GM23338 (cell line): ENCODE data around the gene ANKRD44. TPM values are rescaled to one million over a fixed set of nuclear protein-coding genes. Genes with fewer than 3 reads are reported as not detected.

Experiments
- ATAC-seq: fragments of 200-7000 bp; cut with Tn5 transposase; 3 replicates; pipeline ENCODE4 v1.9.1; 2020
- DNase-seq: peaks from one replicate; pipeline ENCODE4 v3.0.0-alpha.2; 2015; ENCODE audit warnings: low spot score
- H2AFZ ChIP-seq: fragments of 200-600 bp; sonication (generic); 2 replicates; pipeline ENCODE4 v1.8.0; 2016; ENCODE audit warnings: antibody characterized with exemption, mild to moderate bottlenecking, moderate library complexity
- H3F3A ChIP-seq: fragments of 200-600 bp; sonication (generic); replicated peaks from 2 replicates; pipeline ENCODE4 v1.8.0; 2017; ENCODE audit warnings: antibody characterized with exemption, mixed run types, low read depth
- H3K27ac ChIP-seq: fragments of 200-600 bp; sonication (generic); 2 replicates; pipeline ENCODE4 v1.6.1; 2016; ENCODE audit warnings: low read depth
- H3K27me3 ChIP-seq: fragments of 200-600 bp; sonication (generic); 2 replicates; pipeline ENCODE4 v1.8.0; 2016; ENCODE audit warnings: mild to moderate bottlenecking, mixed run types, moderate library complexity; ENCODE audit not compliant: insufficient read depth
- H3K36me3 ChIP-seq: fragments of 200-600 bp; sonication (generic); 2 replicates; pipeline ENCODE4 v1.8.0; 2016; ENCODE audit warnings: mild to moderate bottlenecking; ENCODE audit not compliant: insufficient read depth
- H3K4me1 ChIP-seq: fragments of 200-600 bp; sonication (generic); 2 replicates; pipeline ENCODE4 v1.8.0; 2016; ENCODE audit warnings: mild to moderate bottlenecking, moderate library complexity; ENCODE audit not compliant: insufficient read depth
- H3K4me2 ChIP-seq: fragments of 200-600 bp; sonication (generic); 2 replicates; pipeline ENCODE4 v1.7.1; 2017; ENCODE audit warnings: mixed run types
- H3K4me3 ChIP-seq: fragments of 200-600 bp; sonication (generic); 2 replicates; pipeline ENCODE4 v1.6.1; 2016; ENCODE audit warnings: mixed run types
- H3K79me2 ChIP-seq: fragments of 200-600 bp; sonication (generic); replicated peaks from 2 replicates; pipeline ENCODE4 v1.8.0; 2017; ENCODE audit warnings: mild to moderate bottlenecking; ENCODE audit not compliant: insufficient read depth
- H3K9me2 ChIP-seq: fragments of 200-600 bp; sonication (generic); 2 replicates; pipeline ENCODE4 v1.8.0; 2017; ENCODE audit not compliant: insufficient read depth
- H4K20me1 ChIP-seq: fragments of 200-600 bp; sonication (generic); replicated peaks from 2 replicates; pipeline ENCODE4 v1.8.0; 2017; ENCODE audit warnings: mild to moderate bottlenecking; ENCODE audit not compliant: insufficient read depth
- H3K27ac Mint-ChIP-seq: 2 replicates; pipeline ENCODE4 v1.8.0; 2020; ENCODE audit warnings: inconsistent platforms, mild to moderate bottlenecking, moderate library complexity, mixed read lengths
- H3K27me3 Mint-ChIP-seq: 3 replicates; pipeline ENCODE4 v1.8.0; 2022; ENCODE audit warnings: low read depth, mild to moderate bottlenecking, moderate library complexity, mixed read lengths, inconsistent platforms; ENCODE audit not compliant: insufficient read depth, poor library complexity
- H3K36me3 Mint-ChIP-seq: 3 replicates; pipeline ENCODE4 v1.8.0; 2021; ENCODE audit warnings: low read depth, mild to moderate bottlenecking, inconsistent platforms, moderate library complexity, mixed read lengths
- H3K4me1 Mint-ChIP-seq: 3 replicates; pipeline ENCODE4 v1.8.0; 2020; ENCODE audit warnings: mild to moderate bottlenecking, inconsistent platforms, mixed read lengths
- H3K4me3 Mint-ChIP-seq: 3 replicates; pipeline ENCODE4 v1.8.0; 2021; ENCODE audit warnings: moderate library complexity, mild to moderate bottlenecking, inconsistent platforms, mixed read lengths
- H3K9me3 Mint-ChIP-seq: 3 replicates; pipeline ENCODE4 v1.8.0; 2020; ENCODE audit warnings: moderate library complexity, mild to moderate bottlenecking, inconsistent platforms, mixed read lengths
- CREB1 ChIP-seq: fragments of 250-450 bp; sonication (Bioruptor Pico); IDR thresholded peaks from 2 replicates; pipeline ENCODE4 v1.5.0; 2020; ENCODE audit warnings: low read depth, mild to moderate bottlenecking, moderate library complexity
- EZH2 ChIP-seq: fragments of 200-600 bp; sonication (generic); IDR thresholded peaks from one replicate; pipeline ENCODE4 v1.8.0; 2017; ENCODE audit warnings: antibody characterized with exemption, mild to moderate bottlenecking, low read depth; ENCODE audit not compliant: unreplicated experiment
- EZH2phosphoT487 ChIP-seq: fragments of 200-600 bp; sonication (generic); IDR thresholded peaks from one replicate; pipeline ENCODE4 v1.8.1; 2018; ENCODE audit warnings: antibody characterized with exemption; ENCODE audit not compliant: unreplicated experiment
- JUNB ChIP-seq: IDR thresholded peaks from one replicate; pipeline ENCODE4 v1.6.1; 2016; ENCODE audit warnings: antibody characterized with exemption; ENCODE audit not compliant: unreplicated experiment
- NANOG ChIP-seq: IDR thresholded peaks from 2 replicates; pipeline ENCODE4 v1.6.1; 2016; ENCODE audit warnings: antibody characterized with exemption, borderline replicate concordance
- POLR2AphosphoS5 ChIP-seq: IDR thresholded peaks from 2 replicates; pipeline ENCODE4 v1.6.1; 2016; ENCODE audit warnings: antibody characterized with exemption, low read depth
- STAT1 ChIP-seq: IDR thresholded peaks from one replicate; pipeline ENCODE4 v1.6.1; 2016; ENCODE audit warnings: antibody characterized with exemption; ENCODE audit not compliant: unreplicated experiment
- ZNF114 ChIP-seq: fragments of 250-450 bp; sonication (Bioruptor Pico); IDR thresholded peaks from 2 replicates; pipeline ENCODE4 v1.5.0; 2020; ENCODE audit warnings: mild to moderate bottlenecking, moderate library complexity
- ZNF331 ChIP-seq: fragments of 250-450 bp; sonication (Bioruptor Pico); IDR thresholded peaks from 2 replicates; pipeline ENCODE4 v1.5.0; 2020; ENCODE audit warnings: low read depth, mild to moderate bottlenecking, moderate library complexity
- ZNF462 ChIP-seq: fragments of 250-450 bp; sonication (Bioruptor Pico); IDR thresholded peaks from 2 replicates; pipeline ENCODE4 v1.5.0; 2020; ENCODE audit warnings: mild to moderate bottlenecking, moderate library complexity
- polyA plus RNA-seq: library from polyadenylated mRNA; unstranded; fragments of >200 nt; fragmentation: Nextera tagmentation; extraction: Ambion mirVana; gene quantifications from 2 replicates; pipeline ENCODE4 v1.2.1, GENCODE V29; 2016
- total RNA-seq: library from RNA; depleted of rRNA; stranded (reverse); fragments of >200 nt; shearing (Covaris generic); gene quantifications from 2 replicates; pipeline ENCODE4 v1.2.3, GENCODE V29; 2014
- TF ChIP-seq, protein P1 (sequence below), 2 experiments: fragments of 200-600 bp in 1 of 2; sonication (generic) in 1 of 2; conservative IDR thresholded peaks; 2 replicates each; pipeline versions ENCODE4 v1.5.1 to v1.6.1; 2016 to 2017; ENCODE audit warnings: antibody characterized with exemption in 2 of 2, low read depth in 2 of 2, mild to moderate bottlenecking in 2 of 2, moderate library complexity in 1 of 2
- TF ChIP-seq, protein P2 (sequence below): IDR thresholded peaks from one replicate; pipeline ENCODE4 v1.6.1; 2018; ENCODE audit warnings: antibody characterized with exemption; ENCODE audit not compliant: unreplicated experiment

Gene ANKRD44
- total and polyA plus RNA-seq, 2 experiments from 2014 or later, result 0.44 to 0.56 TPM

DNA sequence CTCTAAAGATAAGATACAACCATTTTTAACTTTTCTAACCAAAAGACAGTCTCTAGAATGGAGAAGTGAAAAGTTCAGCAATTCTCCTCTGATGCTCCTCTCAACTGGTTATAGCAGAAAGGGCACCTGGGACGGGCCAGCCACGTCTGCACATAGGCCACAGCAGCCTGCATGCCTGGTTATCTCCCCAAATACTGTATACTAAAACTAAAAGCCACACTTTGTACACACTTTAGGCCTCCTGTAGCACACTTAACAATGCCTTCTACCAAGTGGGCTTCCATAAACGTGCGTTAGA is 179.1 kb downstream of the ANKRD44 start (continued):
- TF ChIP-seq ZNF462 (no peak), CREB1 (CRISPR knock-in tag) (no peak), ZNF331 (CRISPR knock-in tag) (no peak), POLR2AphosphoS5 (no peak), EZH2 (no peak), JUNB (no peak), ZNF114 (CRISPR knock-in tag) (no peak), EZH2phosphoT487 (no peak)
- TF ChIP-seq, protein P1, sequence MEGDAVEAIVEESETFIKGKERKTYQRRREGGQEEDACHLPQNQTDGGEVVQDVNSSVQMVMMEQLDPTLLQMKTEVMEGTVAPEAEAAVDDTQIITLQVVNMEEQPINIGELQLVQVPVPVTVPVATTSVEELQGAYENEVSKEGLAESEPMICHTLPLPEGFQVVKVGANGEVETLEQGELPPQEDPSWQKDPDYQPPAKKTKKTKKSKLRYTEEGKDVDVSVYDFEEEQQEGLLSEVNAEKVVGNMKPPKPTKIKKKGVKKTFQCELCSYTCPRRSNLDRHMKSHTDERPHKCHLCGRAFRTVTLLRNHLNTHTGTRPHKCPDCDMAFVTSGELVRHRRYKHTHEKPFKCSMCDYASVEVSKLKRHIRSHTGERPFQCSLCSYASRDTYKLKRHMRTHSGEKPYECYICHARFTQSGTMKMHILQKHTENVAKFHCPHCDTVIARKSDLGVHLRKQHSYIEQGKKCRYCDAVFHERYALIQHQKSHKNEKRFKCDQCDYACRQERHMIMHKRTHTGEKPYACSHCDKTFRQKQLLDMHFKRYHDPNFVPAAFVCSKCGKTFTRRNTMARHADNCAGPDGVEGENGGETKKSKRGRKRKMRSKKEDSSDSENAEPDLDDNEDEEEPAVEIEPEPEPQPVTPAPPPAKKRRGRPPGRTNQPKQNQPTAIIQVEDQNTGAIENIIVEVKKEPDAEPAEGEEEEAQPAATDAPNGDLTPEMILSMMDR (conservative IDR thresholded peaks at IDR 0.05; ENCODE audit: low read depth in 2 of 2), result no peak

GRCh38 chr2:197130318-197130717 is 180.3 kb downstream of the ANKRD44 start:
- no peaks in the 10 kb centered on the region for H3K9me2 ChIP-seq
- Mint-ChIP-seq H3K27ac (no peak overlapping the region), H3K27me3 (peaks cover 3% of the 10 kb centered on the region), H3K4me1 (no peaks in the 10 kb centered on the region), H3K4me3 (no peak overlapping the region), H3K36me3 (no peaks in the 10 kb centered on the region), H3K9me3 (no peaks in the 10 kb centered on the region)
- H3K36me3 ChIP-seq, result no peaks in the 10 kb centered on the region
- H3K4me3 ChIP-seq, result no peak overlapping the region
- TF ChIP-seq STAT1 (no peak), POLR2AphosphoS5 (no peak), NANOG (no peak), CREB1 (CRISPR knock-in tag) (no peak), EZH2phosphoT487 (no peak)
- TF ChIP-seq, protein P2, sequence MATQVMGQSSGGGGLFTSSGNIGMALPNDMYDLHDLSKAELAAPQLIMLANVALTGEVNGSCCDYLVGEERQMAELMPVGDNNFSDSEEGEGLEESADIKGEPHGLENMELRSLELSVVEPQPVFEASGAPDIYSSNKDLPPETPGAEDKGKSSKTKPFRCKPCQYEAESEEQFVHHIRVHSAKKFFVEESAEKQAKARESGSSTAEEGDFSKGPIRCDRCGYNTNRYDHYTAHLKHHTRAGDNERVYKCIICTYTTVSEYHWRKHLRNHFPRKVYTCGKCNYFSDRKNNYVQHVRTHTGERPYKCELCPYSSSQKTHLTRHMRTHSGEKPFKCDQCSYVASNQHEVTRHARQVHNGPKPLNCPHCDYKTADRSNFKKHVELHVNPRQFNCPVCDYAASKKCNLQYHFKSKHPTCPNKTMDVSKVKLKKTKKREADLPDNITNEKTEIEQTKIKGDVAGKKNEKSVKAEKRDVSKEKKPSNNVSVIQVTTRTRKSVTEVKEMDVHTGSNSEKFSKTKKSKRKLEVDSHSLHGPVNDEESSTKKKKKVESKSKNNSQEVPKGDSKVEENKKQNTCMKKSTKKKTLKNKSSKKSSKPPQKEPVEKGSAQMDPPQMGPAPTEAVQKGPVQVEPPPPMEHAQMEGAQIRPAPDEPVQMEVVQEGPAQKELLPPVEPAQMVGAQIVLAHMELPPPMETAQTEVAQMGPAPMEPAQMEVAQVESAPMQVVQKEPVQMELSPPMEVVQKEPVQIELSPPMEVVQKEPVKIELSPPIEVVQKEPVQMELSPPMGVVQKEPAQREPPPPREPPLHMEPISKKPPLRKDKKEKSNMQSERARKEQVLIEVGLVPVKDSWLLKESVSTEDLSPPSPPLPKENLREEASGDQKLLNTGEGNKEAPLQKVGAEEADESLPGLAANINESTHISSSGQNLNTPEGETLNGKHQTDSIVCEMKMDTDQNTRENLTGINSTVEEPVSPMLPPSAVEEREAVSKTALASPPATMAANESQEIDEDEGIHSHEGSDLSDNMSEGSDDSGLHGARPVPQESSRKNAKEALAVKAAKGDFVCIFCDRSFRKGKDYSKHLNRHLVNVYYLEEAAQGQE, result no peak
- H3F3A ChIP-seq, result no peaks in the 10 kb centered on the region
- no peaks in the 10 kb centered on the region for H3K79me2 ChIP-seq
- H2AFZ ChIP-seq, result no peak overlapping the region
- H3K4me1 ChIP-seq, result no peaks in the 10 kb centered on the region
- DNase-seq (no peak), ATAC-seq (no peak)
- no peaks in the 10 kb centered on the region for H3K27me3 ChIP-seq
- H4K20me1 ChIP-seq, result no peaks in the 10 kb centered on the region; the same call in 1 of the 2 replicates
- no peak overlapping the region for H3K4me2 ChIP-seq
- H3K27ac ChIP-seq, result no peak overlapping the region
